GM19324 (cell line): ENCODE results near the gene ANKRD16.
"Not testable (repeated sequence)": the region's sequence is repeated elsewhere in the genome, so short reads cannot be mapped to it uniquely, and the experiment has no call there.

Source experiments
- ATAC-seq: cut with Tn5 transposase; IDR thresholded peaks from one replicate; pipeline ENCODE4 v1.9.1; 2021; ENCODE audit warnings: mild to moderate bottlenecking, moderate library complexity; ENCODE audit not compliant: unreplicated experiment, low FRiP score

The ANKRD16 gene

DNA sequence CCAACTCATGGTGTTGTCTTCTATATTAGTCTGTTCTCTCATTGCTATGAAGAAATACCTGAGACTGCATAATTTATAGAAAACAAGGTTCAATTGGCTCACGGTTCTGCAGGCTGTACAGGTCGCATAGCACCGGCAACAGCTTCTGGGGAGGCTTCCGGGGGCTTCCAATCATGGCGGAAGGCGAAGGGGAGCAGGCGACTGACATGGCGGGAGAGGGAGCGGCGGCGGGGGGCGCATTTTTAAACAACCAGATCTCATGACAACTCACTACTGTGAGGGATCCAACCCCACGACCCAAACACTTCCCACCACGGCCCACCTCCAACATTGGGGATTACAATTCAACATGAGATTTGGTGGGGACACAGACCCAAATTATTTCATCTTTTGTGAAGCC is 47.7 kb downstream of the ANKRD16 start:
- no peak for ATAC-seq

DNA sequence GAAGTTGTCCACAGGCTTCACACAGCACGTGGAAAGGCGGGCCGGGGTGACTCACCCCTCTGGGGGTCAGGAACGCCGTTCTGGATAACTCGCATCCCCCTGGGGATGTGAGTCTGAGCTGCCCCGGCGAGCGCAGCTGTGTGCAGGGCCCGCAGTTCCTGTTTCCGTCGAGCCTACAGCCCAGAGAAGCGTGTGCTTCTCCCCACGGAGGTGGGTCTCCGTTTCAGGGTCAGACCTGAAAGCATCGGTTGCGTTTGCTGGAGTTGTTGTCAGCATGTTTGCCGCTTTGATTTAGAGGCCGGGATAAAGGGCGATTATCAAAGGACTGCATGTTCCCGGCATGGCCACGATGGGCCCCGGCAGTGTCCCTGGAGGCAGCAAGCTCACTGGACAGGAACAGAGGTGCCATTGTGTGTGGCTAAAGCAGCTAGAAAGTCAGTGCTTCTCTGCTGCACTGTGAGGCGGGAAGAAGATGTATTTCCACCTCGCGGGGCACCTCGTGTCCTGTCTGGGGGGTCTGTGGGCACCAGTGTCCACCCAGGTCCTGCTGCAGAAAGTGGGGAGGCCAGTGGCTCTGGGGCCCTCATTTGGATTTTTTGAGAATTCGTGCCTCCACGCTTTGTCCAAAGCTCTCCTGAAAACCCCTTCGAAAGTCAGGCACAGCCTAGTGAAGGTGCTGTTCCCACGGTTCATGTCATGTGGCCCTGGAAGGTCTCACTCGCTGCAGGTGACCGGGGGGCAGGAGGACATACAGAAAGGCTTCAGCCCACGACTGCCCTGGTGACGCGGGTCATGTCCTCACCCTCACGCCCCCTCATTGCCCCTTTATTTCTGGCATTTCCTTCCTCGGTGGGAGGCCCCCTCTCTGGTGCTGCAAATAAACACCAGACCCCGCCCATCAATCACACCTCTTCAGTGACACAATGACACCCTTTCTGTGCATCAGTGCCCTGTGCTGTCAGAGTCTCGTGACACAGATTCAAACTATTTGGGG is 49.1 kb downstream of the ANKRD16 start:
- peak; percentile 71 for ATAC-seq

DNA sequence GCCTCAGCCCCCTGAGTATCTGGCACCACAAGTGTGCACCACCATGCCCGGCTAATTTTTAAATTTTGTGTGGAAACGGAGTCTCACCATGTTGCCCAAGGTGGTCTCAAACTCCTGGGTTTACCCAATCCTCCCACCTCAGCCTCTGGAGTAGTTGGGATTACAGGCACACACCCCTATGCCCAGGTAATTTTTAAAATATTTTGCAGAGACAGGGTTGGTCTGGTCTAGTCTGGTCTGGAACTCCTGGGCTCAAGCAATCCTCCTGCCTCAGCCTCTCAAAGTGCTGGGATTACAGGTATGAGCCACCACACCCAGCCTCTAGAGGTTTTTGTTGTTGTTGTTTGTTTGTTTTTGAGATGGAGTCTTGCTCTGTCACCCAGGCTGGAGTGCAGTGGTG is 53.5 kb downstream of the ANKRD16 start:
- ATAC-seq = not testable (repeated sequence)

DNA sequence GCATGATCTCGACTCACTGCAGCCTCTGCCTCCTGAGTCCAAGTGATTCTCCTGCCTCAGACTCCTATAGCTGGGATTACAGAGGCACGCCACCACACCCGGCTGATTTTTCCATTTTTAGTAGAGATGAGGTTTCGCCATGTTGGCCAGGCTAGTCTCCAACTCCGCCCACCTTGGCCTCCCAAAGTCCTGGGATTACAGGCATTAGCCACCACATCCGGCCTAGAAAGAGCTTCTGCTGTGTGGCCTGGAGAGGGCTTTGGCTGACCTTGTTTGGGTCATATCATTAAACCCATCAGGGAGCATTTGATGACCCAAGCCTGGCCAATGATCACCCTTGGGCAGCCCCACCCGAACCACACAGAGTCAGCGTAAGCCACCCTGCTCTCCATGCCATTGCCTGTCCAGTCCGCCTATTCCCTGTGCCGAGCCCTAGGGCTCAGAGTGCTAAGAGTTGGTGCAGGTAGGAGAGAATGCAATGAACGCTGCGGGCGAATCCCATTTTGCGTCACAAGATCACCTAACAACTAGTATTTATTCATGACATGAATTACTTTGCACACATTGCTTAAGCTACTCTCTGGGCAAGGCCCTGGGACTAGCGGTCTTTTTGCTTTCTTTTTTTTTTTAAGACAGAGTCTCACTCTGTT is 54.1 kb downstream of the ANKRD16 start:
- ATAC-seq = no peak

DNA sequence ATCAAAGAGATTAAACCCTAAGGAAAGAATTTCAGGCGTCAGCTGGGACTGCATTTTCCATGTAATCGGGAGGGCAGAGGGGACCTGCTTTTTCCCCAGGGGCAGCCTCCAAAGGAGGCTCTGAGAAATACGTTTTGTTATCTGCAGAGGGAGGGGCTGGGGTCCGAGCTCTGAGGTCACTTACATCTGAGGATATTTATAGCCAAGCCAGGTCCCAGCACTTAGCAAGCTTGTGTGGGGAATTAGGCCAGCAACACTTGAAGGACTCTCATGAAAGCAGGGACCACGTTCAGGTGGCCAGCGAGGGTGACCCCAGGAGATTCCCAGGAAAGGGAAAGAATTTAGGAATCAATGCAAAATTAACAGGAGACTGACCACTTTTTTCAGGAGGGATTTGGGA is 55.9 kb downstream of the ANKRD16 start:
- ATAC-seq = no peak

DNA sequence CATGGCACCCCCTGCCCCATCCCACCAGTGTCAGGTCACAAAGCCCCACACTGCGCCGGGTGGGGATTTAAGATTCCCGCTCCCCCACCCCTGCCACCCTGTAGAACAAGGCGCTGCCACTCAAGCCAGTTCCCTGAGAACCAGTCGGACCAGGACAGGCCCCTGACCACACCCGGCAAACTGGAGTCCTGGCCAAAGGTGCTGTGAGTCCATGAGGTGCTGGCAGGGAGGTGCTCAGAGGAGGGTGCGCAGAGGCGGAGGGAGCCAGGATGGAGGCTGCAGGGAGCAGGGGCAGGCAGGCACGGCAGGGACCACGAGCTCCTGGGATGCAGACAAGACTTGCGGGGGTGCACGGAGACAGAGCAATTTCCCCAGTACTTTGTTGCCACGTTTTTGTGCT is 56.7 kb downstream of the ANKRD16 start:
- no peak for ATAC-seq

DNA sequence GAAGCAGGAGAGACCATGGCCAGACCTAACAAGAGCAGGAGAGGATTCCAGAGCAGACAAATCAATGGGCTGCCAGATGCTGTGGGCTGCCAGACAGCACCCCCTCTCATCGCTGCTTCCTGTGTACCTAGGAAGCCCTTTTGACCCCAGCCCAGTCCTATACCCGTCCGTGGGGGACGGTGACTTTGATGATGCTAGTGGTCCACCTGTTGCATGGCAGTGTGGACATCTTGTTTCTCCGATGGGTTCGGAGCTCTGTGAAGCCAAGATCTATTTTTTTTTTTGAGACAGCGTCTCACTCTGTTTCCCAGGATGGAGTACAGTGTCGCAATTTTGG is 58.3 kb downstream of the ANKRD16 start:
- ATAC-seq = no peak

DNA sequence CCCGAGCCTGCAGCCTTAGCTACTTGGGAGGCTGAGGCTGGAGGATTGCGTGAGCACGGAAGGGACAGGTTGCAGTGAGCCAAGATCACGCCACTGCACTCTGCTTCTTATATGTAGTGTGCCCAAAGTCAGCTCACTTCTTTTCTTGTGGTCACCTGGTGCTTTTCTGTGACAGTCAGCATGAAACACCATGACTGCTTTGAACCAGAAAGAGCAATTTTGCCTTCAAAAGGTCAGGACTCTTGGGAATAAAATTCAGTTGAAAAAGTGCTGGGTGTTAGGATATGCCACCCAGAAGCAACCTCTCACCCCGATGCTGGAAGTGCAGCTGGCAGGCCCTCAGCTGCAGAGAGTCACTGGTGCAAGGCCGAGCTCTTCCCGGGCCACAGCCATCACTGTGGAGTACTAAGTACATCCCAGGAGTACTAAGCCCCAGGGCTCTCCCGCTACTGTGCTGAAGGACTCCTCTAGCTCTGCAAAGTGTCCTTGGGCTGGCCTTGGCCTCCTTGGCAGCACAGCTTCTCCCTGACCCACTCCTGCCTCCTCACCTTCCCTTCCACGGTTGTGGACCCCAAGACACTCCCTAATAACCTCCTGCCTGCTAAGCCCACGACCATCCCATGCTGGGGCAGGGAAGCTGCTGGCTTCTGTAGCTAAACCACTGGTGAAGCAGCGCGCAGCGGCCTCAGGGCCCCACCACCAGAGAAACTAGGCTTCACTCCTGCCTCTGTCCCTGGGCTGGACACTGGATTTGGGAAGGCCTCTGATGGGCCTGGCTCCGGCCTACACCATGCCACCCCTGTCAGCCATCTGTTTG is 58.9 kb downstream of the ANKRD16 start:
- ATAC-seq = no peak

DNA sequence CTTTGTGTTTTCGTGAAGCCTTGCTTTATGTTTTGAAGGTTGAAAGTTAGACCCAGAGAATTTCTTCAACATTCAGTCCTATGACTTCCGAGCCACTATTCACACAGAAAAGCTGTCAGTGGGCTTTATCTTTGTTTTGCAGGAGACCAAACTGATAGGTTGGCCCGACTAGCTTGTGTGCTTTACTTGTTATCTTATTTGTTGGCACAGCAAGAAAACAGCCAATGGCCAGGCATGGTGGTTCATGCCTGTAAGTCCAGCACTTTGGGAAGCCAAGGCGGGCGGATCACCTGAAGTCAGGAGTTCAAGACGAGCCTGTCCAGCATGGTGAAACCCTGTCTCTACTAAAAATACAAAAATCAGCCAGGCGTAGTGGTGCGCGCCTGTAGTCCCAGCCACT is 60.4 kb downstream of the ANKRD16 start:
- ATAC-seq = no peak

DNA sequence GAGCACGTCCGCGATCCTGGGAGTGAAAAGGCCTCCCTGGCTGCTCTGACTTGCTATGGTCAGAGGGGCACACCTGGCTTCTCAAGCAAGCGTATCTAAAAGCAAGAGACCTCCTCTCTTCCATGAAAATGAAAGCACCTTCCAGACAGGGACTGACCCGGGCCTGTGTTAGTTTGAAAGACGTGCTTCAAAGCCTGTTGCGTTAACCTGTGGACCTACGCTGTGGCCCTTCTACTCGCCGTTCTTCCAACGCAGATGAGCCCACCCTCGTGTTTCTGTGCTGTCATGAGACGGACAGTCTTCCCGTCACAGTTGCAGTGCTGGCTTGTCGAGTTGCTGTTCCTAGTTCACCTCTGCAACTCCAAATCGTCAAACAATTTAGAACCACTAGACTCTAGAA is 61.0 kb downstream of the ANKRD16 start:
- ATAC-seq = no peak

DNA sequence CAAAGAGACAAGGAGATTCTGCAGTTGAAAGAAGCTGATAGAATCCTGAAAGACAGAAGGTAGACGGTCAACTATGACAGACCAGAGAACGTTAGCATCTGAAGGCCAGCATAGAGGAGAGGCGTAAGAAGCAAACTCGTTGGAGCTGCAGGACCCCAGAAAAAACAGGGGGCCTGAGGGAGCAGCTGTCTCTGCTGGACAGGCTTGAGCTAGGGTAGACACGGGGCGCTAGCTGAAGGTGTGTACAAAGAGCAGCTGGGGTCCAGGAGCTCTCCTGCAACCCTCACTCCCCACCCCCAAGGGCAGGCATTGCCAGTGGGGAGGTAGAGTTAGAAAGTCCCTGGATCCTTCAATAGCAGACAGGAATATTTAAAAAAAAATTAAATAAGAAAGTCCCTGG is 61.9 kb downstream of the ANKRD16 start:
- no peak for ATAC-seq

DNA sequence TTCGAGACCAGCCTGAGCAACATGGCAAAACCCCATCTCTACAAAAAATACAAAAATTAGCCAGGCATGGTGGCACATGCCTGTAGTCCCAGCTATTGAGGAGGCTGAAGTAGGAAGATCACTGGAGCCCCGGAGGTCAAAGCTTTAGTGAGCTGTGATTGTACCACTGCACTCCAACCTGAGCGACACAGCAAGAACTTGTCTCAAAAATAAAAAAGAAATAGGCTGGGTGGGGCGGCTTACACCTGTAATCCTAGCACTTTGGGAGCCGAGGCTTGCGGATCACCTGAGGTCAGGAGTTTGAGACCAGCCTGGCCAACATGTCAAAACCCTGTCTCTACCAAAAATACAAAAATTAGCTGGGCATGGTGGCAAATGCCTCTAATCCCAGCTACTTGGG is 63.2 kb downstream of the ANKRD16 start:
- not testable (repeated sequence) for ATAC-seq

DNA sequence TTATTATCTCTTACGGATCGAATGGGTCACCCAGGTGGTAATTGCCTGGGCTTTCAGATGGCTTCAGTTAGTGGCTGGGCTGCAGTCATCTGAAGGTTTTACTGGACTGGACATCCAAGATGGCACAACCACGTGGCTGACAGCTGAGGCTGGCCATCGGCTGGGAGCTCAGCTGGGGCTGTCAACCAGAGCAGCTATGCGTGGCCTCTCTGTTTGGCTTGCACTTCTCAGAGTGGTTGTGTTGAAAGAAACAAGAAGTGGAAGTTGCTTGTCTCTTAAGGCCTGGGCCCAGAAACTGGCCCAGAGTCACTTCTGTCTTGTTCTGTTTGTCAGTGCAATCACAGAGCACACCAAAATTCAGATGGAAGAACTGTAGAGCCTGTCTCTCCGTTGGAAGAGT is 70.8 kb downstream of the ANKRD16 start:
- no peak for ATAC-seq

DNA sequence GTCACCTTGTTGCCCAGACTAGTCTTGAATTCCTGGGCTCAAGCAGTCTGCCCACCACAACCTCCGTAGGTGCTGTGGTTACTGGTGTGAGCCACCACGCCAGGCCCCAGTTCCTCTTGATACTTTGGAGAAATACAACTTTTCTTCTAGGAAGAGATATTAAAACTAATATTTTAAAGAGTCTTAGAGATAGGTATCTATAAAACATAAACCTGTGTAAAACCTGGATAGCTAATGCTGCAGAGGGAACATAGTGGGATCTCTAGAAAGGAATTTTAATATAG is 71.7 kb downstream of the ANKRD16 start:
- ATAC-seq = no peak

DNA sequence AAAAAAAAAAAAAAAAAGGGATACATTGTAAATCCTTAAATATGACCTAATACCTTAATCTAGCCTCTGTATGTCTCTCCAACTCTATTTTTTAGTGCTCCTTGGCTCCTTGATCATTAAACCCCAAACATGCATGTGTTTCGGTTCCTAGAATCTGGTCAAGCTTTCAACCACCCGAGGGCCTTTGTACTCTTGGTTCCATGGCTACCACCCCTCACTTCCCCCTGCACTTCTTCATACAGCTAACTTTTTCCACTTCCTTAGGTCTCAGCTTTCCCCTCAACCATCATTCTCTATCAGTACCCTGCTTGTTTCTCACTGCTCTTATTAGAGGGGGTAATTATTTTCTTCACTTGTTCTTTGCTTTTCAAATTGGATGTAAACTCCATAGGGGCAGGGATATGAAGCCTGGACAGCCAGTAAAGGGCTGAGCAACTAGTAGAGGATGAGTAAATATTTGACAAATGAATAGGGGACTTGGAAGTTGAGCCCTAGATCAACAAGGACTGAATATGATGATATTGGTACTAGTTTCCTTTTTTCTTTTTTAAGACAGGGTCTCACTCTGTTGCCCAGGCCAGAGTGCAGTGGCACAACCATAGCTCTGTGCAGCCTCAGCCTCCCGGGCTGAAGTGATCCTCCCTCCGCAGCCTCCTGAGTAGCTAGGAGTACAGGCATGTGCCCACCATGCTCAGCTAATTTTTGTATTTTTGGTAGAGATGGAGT is 72.2 kb downstream of the ANKRD16 start:
- ATAC-seq = no peak

DNA sequence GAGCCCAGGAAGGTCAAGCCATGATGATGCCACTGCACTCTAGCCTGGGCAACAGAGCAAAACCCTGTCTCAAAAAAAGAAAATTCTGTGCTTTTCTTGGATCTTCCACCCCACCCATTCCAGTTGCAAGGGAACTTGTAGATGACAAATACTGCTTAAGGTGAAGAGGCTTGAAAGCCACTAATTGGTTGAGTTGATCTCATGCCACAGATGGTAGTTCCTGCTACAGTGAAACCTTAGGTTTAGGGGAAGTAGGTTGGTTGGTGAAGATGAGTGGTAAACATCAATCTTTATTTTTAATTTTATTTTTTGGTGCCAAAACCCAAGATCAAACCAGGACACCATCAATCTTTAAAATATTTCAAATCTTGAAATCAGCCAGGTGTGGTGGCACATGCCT is 73.5 kb downstream of the ANKRD16 start:
- no peak for ATAC-seq

DNA sequence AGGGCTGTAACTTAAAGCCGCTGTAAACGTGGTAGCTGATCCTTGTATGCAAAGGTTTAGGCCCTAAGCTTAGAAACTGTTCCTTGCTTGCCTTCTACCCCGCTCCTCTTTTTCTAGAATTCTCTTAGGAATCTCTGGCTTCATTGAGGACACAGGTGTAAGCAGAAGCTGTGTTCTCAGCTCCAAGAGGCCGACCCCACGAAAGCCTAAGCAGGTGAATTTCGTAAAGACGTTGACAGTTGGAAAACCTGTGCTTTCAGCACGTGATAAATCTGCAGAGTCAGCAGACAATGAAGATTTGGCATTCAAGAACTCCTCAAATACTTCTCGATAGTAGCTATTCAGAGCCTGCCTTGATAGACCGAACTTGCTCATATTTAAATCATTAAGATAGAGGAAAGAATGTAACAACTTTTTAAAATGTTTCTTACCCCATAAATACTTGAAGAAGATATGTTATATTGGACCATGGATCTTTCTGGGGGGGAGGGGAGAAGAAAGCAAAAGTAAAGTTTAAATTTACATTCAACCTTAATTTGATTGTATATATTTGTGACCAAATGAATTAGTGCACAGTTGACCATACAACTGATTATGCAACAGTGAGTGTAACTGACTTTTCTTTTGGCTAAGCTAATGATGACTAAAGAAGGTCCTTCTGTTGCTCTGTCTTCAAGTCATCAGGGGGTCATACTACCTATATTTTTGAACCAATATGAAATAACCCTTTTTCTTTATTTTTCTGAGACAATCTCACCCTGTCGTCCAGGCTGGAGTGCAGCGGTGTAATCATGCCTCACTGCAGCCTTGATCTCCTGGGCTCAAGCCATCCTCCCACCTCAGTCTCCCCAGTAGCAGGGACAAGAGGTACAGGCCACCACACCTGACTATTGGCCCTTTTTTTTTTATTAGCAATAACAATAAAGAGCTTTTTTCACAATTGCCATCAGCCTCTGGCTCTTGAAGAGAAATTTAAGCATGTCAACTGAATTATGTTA is 75.3 kb downstream of the ANKRD16 start:
- ATAC-seq = no peak

DNA sequence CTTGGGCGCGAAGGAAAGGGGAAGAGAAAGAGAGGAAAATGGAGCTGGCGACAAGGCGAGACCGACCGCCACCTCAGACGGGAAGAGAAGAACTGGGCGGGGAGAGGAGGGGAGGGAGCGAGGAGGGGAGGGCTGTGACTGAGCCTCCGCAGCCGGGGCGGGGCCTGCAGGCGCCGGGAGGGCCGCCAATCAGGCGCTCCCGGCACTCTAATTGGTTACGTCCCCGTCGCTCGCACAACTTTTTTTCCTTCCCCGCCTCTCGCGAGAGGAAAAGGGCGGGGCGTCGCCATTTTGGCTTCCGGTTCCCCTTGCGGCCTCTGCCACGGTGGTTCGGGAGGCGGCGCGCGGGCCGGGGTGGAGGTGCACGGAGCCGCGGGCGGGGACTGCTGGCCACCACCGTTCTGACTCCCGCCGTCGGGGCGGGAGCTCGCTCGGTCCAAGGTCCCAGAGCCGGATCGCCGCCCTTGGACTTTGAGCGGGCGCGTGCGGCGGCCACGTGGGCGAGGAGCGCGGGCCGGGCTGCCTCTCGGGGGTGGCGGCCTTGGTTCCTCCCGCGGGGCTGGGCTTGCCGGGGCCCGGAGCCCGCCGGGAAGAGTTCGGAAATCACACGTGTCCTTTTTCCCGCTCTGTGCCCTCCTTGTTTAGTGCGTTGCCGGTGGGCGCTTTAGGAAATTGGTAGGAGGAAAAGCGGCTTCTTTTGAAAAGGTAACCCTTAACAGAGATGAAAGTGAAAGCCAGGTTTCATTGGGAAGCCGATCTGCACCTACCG is 76.2 kb downstream of the ANKRD16 start, which contains the start of gene GDI2:
Gene GDI2, minus strand, starts transcription at position 94 of the 769 bp plus-strand sequence. CDS start 176 bp downstream, outside the sequence.
- peak; percentile 81 for ATAC-seq

DNA sequence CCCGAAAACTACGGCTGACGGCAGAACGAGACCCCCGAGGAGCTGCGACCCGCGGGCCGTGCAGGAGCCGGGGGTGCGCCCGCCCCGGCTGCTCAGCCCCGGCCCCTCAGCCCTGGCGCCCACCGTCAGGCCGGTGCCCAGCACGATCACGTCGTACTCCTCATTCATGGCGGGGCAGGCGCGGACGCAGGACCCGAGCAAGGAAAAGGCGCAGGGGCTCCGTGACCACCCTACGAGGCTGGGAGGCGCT is 76.7 kb downstream of the ANKRD16 start:
- ATAC-seq = peak; percentile 43
